PC-9 (cell line): ENCODE results near the gene MORN2.

Experiments
- EZH2 ChIP-seq: fragments of 200-600 bp; sonication (generic); IDR thresholded peaks from 2 replicates; pipeline ENCODE4 v1.8.0; 2017; ENCODE audit warnings: antibody characterized with exemption, low read depth
- TF ChIP-seq, protein P1 (sequence below): fragments of 200-600 bp; sonication (generic); conservative IDR thresholded peaks from 2 replicates; pipeline ENCODE4 v1.6.1; 2017; ENCODE audit warnings: mixed run types, antibody characterized with exemption, mild to moderate bottlenecking, moderate library complexity

DNA sequence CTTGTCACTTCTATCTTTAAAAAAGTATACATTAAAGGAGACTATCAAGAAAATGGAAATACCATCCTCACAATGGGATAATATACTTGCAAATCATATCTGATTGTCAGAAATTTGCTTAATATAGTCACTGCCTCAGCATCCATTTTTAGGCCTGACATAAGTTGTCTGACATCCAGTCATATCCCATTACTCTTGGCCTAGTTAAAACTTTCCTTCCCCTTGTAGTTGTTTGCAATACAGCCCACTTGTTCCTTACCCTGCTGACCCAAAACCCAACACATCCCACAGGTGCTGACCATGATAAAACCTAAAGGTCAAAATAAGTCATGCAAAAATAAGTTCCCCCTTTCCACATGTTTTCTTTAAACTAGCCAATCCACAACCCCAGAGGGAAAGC lies 10.3 kb downstream of the MORN2 start:
- TF ChIP-seq, protein P1, sequence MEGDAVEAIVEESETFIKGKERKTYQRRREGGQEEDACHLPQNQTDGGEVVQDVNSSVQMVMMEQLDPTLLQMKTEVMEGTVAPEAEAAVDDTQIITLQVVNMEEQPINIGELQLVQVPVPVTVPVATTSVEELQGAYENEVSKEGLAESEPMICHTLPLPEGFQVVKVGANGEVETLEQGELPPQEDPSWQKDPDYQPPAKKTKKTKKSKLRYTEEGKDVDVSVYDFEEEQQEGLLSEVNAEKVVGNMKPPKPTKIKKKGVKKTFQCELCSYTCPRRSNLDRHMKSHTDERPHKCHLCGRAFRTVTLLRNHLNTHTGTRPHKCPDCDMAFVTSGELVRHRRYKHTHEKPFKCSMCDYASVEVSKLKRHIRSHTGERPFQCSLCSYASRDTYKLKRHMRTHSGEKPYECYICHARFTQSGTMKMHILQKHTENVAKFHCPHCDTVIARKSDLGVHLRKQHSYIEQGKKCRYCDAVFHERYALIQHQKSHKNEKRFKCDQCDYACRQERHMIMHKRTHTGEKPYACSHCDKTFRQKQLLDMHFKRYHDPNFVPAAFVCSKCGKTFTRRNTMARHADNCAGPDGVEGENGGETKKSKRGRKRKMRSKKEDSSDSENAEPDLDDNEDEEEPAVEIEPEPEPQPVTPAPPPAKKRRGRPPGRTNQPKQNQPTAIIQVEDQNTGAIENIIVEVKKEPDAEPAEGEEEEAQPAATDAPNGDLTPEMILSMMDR, result no peak
- TF ChIP-seq EZH2, result no peak
